GM21529 (cell line): ENCODE results near the gene NYAP1.

ENCODE experiments used
- ATAC-seq: cut with Tn5 transposase; IDR thresholded peaks from one replicate; pipeline ENCODE4 v1.9.1; 2021; ENCODE audit not compliant: unreplicated experiment

NYAP1 gene

GRCh38 chr7:100456562-100456961 is 27.2 kb upstream of the NYAP1 start:
- ATAC-seq, result no peak

GRCh38 chr7:100457033-100457432 is 26.7 kb upstream of the NYAP1 start:
- no peak for ATAC-seq

DNA sequence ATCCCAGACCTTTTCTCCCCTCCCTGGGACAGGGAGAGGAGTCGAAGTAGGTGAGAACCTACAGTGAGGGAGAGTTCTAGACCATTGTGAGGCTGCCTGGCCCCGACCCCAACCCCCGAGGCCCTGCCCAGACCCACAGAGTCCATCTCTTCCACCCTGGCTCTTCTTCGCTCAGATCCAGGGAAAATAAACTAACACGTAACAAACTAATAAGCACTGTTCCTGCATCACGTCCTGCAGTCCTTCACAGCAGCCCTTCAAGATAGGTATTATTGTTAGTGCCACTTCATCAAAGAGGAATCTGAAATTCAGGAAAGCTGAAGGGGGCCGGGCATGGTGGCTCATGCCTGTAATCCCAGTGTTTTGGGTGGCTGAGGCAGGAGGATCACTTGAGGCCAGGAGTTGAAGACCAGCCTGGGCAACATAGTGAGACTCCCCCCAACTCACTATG is 19.5 kb upstream of the NYAP1 start, which contains the start of gene SPACDR:
SPACDR (minus strand) TSS at position 51 of the 451 bp plus-strand sequence. CDS start 235 bp downstream, outside the sequence.
- no peak for ATAC-seq

DNA sequence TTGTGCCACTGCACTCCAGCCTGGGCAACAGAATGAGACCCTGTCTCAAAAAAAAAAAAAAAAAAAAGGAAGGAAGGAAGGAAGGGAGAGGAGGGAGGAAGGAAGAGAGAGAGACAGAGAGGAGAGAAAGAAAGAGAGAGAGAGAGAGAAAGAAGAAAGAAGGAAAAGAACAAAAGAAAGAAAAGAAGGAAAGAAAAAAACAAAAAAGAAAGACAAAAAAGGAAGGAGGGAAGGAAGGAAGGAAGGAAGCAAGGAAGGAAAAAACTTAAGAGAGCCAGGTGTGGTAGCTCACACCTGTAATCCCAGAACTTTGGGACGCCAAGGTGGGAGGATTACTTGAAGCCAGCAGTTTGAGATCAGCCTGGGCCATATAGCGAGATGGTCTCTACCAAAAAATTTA is 18.9 kb upstream of the NYAP1 start:
- no peak for ATAC-seq

GRCh38 chr7:100465299-100465698 is 18.4 kb upstream of the NYAP1 start:
- ATAC-seq, result no peak

- ATAC-seq, result no peak
Measured at GRCh38 chr7:100465702-100466311, 17.9 kb upstream of the NYAP1 start.

GRCh38 chr7:100466653-100467605 is 16.8 kb upstream of the NYAP1 start:
- no peak for ATAC-seq

- no peak for ATAC-seq
Measured at GRCh38 chr7:100467638-100468373, 15.9 kb upstream of the NYAP1 start.

DNA sequence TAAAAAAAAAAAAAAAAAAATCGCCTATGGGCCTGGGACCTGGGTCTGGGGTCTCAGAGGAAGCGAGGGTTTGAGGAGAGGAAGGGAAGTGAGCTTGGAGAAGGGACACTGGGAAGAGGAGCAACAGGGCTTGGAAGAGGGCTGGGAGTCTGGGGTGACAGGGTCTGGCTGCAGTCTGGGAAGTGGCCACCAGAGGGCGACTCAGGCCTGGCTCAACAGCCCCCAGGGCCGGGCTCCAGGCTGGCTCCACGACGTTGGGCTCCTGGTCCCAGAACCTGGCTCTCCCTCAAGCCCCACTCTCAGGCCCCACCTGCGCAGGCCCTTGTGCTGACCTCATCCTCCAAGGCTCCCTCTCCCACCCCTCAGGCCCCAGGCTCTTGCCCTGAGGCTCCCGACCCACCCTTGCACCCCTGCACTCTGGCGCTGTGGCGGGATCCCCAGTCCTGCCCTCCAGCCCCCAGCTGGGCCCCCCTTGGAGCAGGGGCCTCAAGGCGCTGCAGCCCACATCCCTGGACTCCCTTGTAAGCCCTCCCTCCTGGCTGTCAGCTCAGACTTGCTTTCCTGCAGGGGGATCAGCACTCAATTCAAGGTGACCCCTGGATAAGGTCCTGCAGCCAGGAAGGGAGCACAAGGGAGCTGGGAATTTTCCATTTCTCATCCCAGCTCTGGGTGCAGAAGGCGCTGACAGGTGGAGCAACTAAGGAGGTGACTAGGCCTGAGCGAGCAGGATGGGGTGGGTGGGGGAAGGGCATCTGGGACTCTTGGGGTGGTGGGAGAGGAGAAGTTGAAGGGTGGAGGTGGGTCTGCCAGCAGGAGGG is 14.3 kb upstream of the NYAP1 start:
- ATAC-seq, result peak; percentile 60

- ATAC-seq, result no peak
Measured at GRCh38 chr7:100471021-100471420, 12.7 kb upstream of the NYAP1 start.

GRCh38 chr7:100472121-100472851 is 11.4 kb upstream of the NYAP1 start:
- no peak for ATAC-seq

DNA sequence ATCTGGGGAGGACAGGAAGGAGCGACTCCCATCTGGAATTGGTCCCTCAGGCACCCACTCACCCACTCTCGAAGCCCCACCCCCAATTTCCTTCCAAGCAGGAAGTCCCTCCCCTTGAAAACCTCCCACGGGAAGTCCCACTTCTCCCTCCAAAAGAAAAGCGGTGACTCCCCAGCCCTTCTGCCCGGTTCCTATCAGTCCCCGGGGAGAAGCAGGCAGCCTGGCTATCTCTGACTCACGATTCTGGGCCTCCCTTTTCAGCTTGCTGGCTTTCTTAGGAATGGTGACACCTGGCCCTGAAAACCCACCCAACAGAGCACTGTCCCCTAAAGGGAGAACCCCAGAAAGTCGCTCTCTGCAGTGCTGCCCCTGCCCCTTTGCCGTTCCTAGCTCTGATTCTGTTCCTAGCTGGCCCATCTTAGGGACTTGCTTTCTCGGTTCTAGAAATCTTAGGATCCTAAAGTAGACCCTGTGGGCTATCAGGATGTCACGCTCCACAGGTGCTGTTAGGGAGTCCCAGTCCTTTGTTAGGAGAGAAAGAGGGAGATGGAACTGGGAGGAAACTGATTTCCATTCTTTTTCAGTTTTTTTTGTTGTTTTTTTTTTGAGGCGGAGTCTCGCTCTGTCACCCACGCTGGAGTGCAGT is 10.8 kb upstream of the NYAP1 start:
- ATAC-seq, result no peak

DNA sequence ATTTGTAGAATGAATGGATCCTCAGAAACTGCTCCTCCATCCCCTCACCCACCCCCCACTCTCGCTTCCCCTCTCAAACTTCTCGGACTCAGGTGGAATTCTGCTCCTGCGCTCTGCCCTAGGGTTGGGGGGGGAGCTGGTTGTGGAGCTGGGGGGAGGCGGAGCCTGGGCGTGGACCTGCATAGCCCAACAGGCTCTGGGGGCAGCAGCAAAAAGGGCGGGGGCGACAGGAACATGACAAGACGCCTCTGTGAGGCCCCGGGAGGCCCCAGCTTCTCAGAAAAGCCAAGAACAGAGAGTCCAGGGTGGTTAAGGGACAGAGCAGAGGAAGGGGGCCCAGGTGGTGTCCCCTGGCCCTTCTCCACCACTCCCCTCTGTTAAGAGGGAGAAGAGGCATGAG is 8.2 kb upstream of the NYAP1 start:
- no peak for ATAC-seq

GRCh38 chr7:100476101-100476780 is 7.5 kb upstream of the NYAP1 start:
- no peak for ATAC-seq

DNA sequence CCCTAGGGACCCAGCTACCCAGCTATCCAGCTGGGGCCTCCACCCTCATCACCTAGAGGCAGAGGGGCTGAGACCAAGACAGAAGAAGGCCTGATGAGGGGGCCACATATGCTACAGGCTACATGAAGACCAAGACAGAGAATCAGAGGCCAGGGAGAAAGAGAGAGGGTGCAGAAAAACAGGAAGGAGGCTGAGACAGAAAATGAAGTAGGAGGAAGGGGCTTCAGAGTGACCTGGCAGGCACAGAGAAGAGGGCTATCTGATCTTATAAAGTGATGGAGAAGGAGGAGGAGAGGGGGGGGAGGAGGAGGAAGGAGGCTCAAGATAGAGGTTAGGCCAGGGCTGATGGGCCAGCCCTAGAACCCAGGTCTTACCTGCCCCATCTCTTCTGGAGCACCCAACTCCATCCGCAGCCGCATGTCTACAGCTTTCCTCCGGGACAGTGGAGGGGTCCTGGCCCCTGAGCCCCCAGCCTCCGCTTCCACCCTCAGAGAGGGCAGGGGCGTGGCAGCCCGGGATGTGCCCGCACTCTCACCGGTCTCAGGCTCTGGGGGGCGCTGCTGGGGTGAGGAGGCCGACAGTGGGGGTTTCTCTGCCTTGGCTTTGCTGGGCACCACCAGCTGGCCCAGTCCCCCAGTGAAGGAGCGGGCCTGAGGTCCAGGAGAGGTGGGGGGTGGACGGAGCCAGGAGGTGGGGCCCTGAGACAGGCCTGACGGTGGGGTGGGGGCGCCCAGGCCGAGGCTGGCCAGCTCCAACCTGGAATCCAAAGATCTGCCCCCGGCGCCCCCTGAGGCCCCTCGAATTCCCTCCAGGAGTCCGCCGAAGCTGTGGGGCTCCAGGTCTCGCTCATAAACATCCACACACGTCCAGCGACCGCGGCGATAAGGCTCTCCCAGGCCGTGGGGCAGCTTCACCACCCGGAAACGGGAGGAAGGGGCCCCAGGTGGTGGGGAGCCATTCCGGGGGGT is 6.5 kb upstream of the NYAP1 start:
- ATAC-seq, result no peak

- ATAC-seq, result no peak
Measured at GRCh38 chr7:100477871-100478267, 5.9 kb upstream of the NYAP1 start.

DNA sequence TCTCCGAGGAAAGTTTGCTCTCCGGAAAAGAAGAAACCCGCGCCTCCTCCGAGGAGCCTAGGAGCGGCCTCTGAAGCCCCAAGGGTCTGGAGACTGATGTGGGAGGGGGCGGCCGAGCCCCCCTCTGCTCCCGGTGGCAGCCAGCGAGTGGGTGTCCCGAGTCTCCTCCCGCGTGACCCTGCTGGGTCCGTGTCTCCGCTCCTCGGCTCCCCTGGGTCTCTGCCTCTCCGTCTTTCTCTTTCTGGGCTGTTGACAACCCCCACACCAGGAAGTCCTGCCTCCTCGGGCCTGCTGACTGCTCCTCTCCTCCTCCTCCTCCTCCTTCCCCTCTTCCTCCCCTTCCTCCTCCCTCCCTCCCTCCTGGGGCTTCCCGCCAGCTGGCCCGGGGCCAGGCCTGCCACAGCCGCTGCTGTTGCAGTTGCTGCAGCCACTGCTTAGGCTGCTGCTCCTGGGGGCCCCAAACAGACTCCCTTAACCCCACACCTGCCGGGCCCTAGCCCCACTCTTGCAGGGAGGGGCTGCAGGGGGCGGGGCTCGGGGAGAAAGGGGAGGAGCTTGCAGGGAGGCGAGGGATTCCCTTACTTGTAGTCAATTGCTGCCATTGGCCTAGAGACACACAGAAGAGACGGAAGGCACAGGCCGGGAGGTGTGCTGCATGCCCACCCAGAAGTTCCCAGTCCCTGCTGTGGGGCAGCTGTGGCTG is 4.6 kb upstream of the NYAP1 start, which contains the start of gene TSC22D4:
TSC22D4 (minus strand) TSS at position 257 of the 703 bp plus-strand sequence. CDS start 1,176 bp downstream, outside the sequence.
- peak; percentile 61 for ATAC-seq
